Measurements from ENCODE around the gene KRT4. TPM values are rescaled to one million over a fixed set of nuclear protein-coding genes. Genes with fewer than 3 reads are reported as not detected.

The KRT4 gene
- total RNA-seq, 2 donors from 2014 or later = not detected

DNA sequence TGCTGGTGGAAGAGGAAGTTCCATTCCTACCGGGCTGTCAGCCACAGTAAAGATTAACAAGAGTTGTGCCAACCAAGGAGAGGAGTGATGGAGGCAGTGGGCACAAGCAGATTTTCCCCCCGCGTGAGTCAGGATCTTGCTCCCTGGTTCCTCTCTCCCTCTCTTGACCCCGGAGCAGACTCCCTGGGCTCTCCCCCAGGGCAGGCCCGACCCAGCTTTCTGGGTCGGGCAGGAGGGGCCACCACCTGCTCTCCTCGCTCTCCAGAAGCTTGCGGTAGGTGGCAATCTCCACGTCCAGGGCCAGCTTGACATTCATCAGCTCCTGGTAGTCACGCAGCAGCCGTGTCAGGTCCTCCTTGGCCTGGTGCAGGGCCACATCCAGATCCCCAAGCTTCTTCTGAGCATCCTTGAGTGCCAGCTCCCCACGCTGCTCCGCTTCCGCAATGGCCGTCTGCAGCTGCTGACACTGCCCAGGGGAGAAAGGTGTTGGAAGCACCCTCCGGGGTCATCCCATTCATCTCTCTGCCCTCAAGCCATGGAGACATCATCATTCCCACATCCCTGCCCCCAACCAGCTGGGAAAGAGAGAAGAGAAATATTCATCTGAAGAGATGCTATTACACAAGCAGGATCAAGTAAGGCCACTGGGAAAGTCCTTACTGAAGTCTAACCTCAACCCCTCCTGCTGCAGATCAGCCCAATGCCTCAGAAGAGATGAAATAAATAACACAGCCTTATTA lies 9.0 kb upstream of the KRT4 start:
- H3K9me3 ChIP-seq = no peaks in the 10 kb centered on the region
- H3K27ac ChIP-seq = no peak overlapping the region
- no peaks in the 10 kb centered on the region for H3K27me3 ChIP-seq
- no peak overlapping the region for H3K9ac ChIP-seq (ENCODE audit: low read depth in 2 of 2, low read length in 2 of 2)
- TF ChIP-seq CTCF (IDR thresholded peaks at IDR 0.05) = no peak
- intact Hi-C loops (cut with DNase I) = no loop called here
- no peaks in the 10 kb centered on the region for H3K4me1 ChIP-seq
- H3K4me3 ChIP-seq = no peak overlapping the region
- no peak for DNase-seq
- H3K36me3 ChIP-seq = no peaks in the 10 kb centered on the region

DNA sequence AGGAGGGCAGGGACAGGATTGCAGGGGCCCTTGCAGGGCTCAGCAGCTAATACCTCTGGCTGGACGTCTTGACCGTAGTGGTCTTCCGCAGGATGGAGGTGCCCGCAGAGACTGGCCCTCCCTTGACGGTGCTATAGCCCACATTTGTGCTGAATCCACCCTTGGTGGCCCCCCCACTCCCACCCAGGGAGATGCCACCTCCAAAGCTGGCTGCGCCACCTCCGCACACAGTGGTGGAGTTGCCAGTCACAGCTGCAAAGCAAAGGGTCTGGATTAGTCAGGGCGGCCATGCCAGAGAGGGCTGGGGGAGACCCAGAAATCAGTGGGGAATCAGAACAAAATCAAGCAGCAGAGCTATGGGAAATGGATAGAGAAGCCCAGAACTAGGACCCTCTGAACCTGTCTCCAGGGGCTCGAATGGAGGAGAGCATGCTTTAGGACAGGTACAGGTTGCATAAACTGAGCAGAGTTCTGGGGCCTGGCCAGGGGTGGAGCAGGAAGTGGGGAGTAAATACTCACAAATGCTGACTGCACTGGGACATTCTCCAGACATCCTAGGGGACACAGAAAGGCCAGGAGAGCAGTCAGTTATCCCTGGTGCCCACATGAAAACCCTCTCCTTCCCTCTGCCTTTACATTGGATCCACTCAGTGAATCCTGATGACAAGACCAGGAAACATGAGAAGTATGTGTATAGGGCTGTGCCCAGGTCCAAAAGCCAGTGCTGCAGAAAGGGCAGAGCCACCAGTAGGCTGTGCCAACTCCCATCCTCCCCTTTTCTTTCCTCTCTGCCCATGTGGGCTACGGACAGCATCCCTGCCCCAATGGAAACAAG lies 8.1 kb upstream of the KRT4 start:
- no peaks in the 10 kb centered on the region for H3K9me3 ChIP-seq
- no peak for TF ChIP-seq CTCF (IDR thresholded peaks at IDR 0.05)
- no peak overlapping the region for H3K4me3 ChIP-seq
- H3K27me3 ChIP-seq = no peaks in the 10 kb centered on the region
- H3K36me3 ChIP-seq = no peaks in the 10 kb centered on the region
- no peak overlapping the region for H3K27ac ChIP-seq
- no peak overlapping the region for H3K9ac ChIP-seq (ENCODE audit: low read depth in 2 of 2, low read length in 2 of 2)
- H3K4me1 ChIP-seq = no peaks in the 10 kb centered on the region
- DNase-seq = peak; percentile 49
- intact Hi-C loops (cut with DNase I) = no loop called here

DNA sequence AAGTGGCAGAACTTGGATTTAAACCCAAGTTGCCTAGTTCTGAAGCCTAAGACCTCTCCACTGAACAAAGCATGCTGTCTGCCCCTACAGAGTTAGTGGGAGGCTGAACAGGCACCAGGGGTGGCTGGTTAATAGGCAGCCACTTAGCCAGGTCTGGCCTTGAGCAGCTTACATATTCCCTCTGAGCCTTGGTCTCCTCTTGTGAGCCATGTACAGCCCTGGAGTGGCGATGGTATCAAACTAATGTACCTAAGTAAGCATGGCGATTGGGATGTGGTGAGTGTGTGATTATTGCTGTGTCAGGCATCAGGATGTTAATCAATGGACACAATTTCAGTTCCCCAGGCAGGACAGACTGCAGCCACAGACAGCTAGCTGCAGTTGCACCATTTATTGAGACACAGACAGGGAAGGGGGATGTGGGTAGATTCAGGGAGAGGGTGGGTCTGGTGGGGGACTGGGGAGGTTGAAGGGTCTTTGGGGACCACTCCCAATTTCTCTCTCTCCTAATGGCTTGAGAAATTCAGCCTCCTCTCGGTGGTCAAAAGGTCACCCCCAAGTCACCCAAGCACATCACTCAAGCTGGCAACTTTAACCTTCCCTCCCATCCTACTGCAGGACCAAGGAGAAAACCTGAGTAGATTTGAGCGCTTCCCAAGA lies 7.3 kb upstream of the KRT4 start:
- intact Hi-C loops (cut with DNase I) = no loop called here
- Histone ChIP-seq H3K27ac (no peak overlapping the region), H3K4me3 (no peak overlapping the region), H3K4me1 (no peaks in the 10 kb centered on the region), H3K9me3 (no peaks in the 10 kb centered on the region), H3K27me3 (no peaks in the 10 kb centered on the region), H3K9ac (ENCODE audit: low read depth in 2 of 2, low read length in 2 of 2) (no peak overlapping the region), H3K36me3 (no peaks in the 10 kb centered on the region)
- TF ChIP-seq CTCF (IDR thresholded peaks at IDR 0.05) = no peak
- no peak for DNase-seq

- no peaks in the 10 kb centered on the region for H3K36me3 ChIP-seq
- no peak overlapping the region for H3K27ac ChIP-seq
- H3K27me3 ChIP-seq = no peaks in the 10 kb centered on the region
- DNase-seq = no peak
- no peak for TF ChIP-seq CTCF (IDR thresholded peaks at IDR 0.05)
- no peak overlapping the region for H3K4me3 ChIP-seq
- intact Hi-C loops (cut with DNase I) = no loop called here
- no peak overlapping the region for H3K9ac ChIP-seq (ENCODE audit: low read depth in 2 of 2, low read length in 2 of 2)
- H3K9me3 ChIP-seq = no peaks in the 10 kb centered on the region
- no peaks in the 10 kb centered on the region for H3K4me1 ChIP-seq
Observed at GRCh38 chr12:52820521-52820920, 6.6 kb upstream of the KRT4 start.

DNA sequence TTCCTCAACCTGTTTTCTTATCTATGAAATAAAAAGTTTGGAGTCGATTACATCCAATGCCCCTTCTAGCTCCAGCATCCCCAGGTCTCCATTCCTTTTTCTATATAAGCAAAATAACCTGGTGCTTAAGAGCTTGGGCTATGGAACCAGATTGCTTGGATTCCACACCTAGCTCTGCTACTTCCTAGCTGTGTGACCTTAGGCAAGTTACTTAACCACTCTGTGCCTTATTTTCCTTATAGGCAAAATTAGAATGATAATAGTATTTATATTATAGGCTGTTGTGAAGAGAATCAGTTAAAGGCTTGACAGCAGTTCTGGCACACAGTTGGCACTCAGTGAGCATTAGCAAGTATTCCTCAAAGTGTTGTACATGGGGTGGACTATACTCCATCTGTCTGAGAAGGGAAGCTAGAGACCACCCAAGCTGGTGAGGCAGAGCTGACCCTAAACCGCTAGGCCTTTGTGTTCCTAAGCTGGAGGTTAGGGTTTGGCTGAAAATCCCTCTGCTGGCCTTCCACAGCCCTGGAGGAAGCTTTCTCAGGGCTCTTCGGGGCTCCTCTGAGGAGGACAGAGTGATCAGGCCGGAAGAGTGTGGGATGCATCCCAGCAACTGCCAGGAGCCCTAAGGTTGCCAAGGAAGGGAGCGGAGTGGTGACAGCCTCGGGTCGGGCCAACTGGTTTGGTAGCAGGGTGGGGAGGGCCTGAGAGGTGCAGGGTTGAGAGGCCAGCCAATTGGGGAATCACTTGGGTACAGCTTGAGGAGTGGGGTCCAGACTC lies 6.0 kb upstream of the KRT4 start:
- H3K4me1 ChIP-seq = no peaks in the 10 kb centered on the region
- no peak overlapping the region for H3K27ac ChIP-seq
- no peak overlapping the region for H3K9ac ChIP-seq (ENCODE audit: low read depth in 2 of 2, low read length in 2 of 2)
- no peaks in the 10 kb centered on the region for H3K27me3 ChIP-seq
- DNase-seq = no peak
- no peak overlapping the region for H3K4me3 ChIP-seq
- no peak for TF ChIP-seq CTCF (IDR thresholded peaks at IDR 0.05)
- no peaks in the 10 kb centered on the region for H3K9me3 ChIP-seq
- H3K36me3 ChIP-seq = no peaks in the 10 kb centered on the region
- intact Hi-C loops (cut with DNase I) = no loop called here

Data from colonic mucosa (tissue), 4 donors.